Caco-2 (cell line): ENCODE measurements around the gene KHDC4. TPM values are rescaled to one million over a fixed set of nuclear protein-coding genes. Genes with fewer than 3 reads are reported as not detected.

ENCODE experiments used
- BruUV-seq: library from RNA; stranded (reverse); fragments of 400-500 nt; replicated peaks from 2 replicates; lab custom pipeline; 2021; lab: Mats Ljungman, UMichigan
- CTCF ChIA-PET: fragments of 300-600 bp; sonication (Branson Sonifier 250); formaldehyde crosslinking; loops from one replicate; lab custom pipeline; 2022; ENCODE audit warnings: antibody characterized with exemption; lab: Charles Lee
- POLR2A ChIA-PET: fragments of 300-600 bp; sonication (Branson Sonifier 250); formaldehyde crosslinking; loops from one replicate; lab custom pipeline; 2022; ENCODE audit warnings: antibody characterized with exemption; lab: Charles Lee
- DNase-seq, 2 experiments: peaks; one replicate each; pipeline versions ENCODE4 v3.0.0 to v3.0.0-alpha.2; 2020 to 2022
- H3K27me3 ChIP-seq: replicated peaks from 2 replicates; pipeline ENCODE4 v1.6.0; 2011; ENCODE audit warnings: low read length; ENCODE audit not compliant: control insufficient read depth, insufficient read depth
- H3K36me3 ChIP-seq: 2 replicates; pipeline ENCODE4 v1.5.1; 2011; ENCODE audit warnings: low read length; ENCODE audit not compliant: control insufficient read depth, insufficient read depth
- H3K4me1 ChIP-seq: fragments of 250-450 bp; sonication (Bioruptor Pico); 2 replicates; pipeline ENCODE4 v1.5.1; 2020; ENCODE audit warnings: mild to moderate bottlenecking
- H3K4me3 ChIP-seq: 2 replicates; pipeline ENCODE4 v1.5.1; 2011; ENCODE audit warnings: low read depth, mild to moderate bottlenecking, control low read depth, low read length
- H3K9me3 ChIP-seq: fragments of 250-450 bp; sonication (Bioruptor Pico); 2 replicates; pipeline ENCODE4 v1.5.1; 2020; ENCODE audit warnings: mild to moderate bottlenecking, moderate library complexity
- H3K27ac Mint-ChIP-seq: one replicate; pipeline ENCODE4 v1.8.0; 2022; ENCODE audit warnings: mixed read lengths; ENCODE audit not compliant: unreplicated experiment
- H3K27me3 Mint-ChIP-seq: one replicate; pipeline ENCODE4 v1.8.0; 2022; ENCODE audit warnings: mixed read lengths; ENCODE audit not compliant: insufficient read depth, unreplicated experiment
- H3K36me3 Mint-ChIP-seq: one replicate; pipeline ENCODE4 v1.8.0; 2022; ENCODE audit warnings: mild to moderate bottlenecking, mixed read lengths; ENCODE audit not compliant: insufficient read depth, unreplicated experiment
- H3K4me1 Mint-ChIP-seq: one replicate; pipeline ENCODE4 v1.8.0; 2022; ENCODE audit warnings: low read depth, mixed read lengths; ENCODE audit not compliant: unreplicated experiment
- H3K4me3 Mint-ChIP-seq: one replicate; pipeline ENCODE4 v1.8.0; 2022; ENCODE audit warnings: mild to moderate bottlenecking, moderate library complexity, mixed read lengths; ENCODE audit not compliant: unreplicated experiment
- H3K9me3 Mint-ChIP-seq: one replicate; pipeline ENCODE4 v1.8.0; 2022; ENCODE audit warnings: mixed read lengths; ENCODE audit not compliant: unreplicated experiment
- intact Hi-C: fragments of 100-400 bp; cut with micrococcal nuclease; formaldehyde crosslinking; loops from one replicate; pipeline ENCODE4 v1.10.0; 2022; ENCODE audit not compliant: unreplicated experiment
- total RNA-seq: library from RNA; stranded (reverse); gene quantifications from 2 replicates; pipeline ENCODE4 v1.2.3, GENCODE V29; 2022
- TF ChIP-seq, protein P1 (sequence below), 2 experiments: fragments of 200-600 bp in 1 of 2; IDR thresholded peaks; 1 replicate in 1 of 2; 2 replicates in 1 of 2; pipeline versions ENCODE4 v1.5.1 to v1.8.0; 2011 to 2022; ENCODE audit warnings: antibody characterized with exemption in 1 of 2, control low read depth in 1 of 2, inconsistent platforms in 1 of 2, low read depth in 1 of 2, low read length in 1 of 2, mild to moderate bottlenecking in 1 of 2, moderate library complexity in 1 of 2; ENCODE audit not compliant: insufficient read depth in 1 of 2, severe bottlenecking in 1 of 2, unreplicated experiment in 1 of 2

The KHDC4 gene
- total RNA-seq, 1 experiment from 2014 or later, result 68.5 TPM

GRCh38 chr1:155966135-155966534, 31.9 kb upstream of the KHDC4 start:
- Mint-ChIP-seq H3K27ac (no peak overlapping the region), H3K4me1 (no peaks in the 10 kb centered on the region), H3K4me3 (no peak overlapping the region), H3K27me3 (no peaks in the 10 kb centered on the region), H3K9me3 (no peaks in the 10 kb centered on the region), H3K36me3 (peaks cover 53% of the 10 kb centered on the region)
- no peaks in the 10 kb centered on the region for H3K9me3 ChIP-seq
- BruUV-seq, result no TSS peak
- H3K27me3 ChIP-seq, result no peaks in the 10 kb centered on the region
- H3K4me1 ChIP-seq, result no peaks in the 10 kb centered on the region
- TF ChIP-seq, protein P1, sequence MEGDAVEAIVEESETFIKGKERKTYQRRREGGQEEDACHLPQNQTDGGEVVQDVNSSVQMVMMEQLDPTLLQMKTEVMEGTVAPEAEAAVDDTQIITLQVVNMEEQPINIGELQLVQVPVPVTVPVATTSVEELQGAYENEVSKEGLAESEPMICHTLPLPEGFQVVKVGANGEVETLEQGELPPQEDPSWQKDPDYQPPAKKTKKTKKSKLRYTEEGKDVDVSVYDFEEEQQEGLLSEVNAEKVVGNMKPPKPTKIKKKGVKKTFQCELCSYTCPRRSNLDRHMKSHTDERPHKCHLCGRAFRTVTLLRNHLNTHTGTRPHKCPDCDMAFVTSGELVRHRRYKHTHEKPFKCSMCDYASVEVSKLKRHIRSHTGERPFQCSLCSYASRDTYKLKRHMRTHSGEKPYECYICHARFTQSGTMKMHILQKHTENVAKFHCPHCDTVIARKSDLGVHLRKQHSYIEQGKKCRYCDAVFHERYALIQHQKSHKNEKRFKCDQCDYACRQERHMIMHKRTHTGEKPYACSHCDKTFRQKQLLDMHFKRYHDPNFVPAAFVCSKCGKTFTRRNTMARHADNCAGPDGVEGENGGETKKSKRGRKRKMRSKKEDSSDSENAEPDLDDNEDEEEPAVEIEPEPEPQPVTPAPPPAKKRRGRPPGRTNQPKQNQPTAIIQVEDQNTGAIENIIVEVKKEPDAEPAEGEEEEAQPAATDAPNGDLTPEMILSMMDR (IDR thresholded peaks at IDR 0.05; ENCODE audit: insufficient read depth in 1 of 2, low read depth in 1 of 2, low read length in 1 of 2, severe bottlenecking in 1 of 2, unreplicated experiment in 1 of 2), result peak in 1 of 2 experiments; percentile 2
- CTCF ChIA-PET, result interaction anchor here (1.0 to 1.4 kb wide), 3 partner anchors 18 to 28 kb away, joined by 3 to 4 read pairs (median 3); no protein-coding TSS in a partner anchor
- no peak for DNase-seq
- POLR2A ChIA-PET, result no interaction called here
- H3K36me3 ChIP-seq, result peaks cover 5% of the 10 kb centered on the region
- no peak overlapping the region for H3K4me3 ChIP-seq
- intact Hi-C loops, result loop anchor here (1.0 kb wide), 1 partner anchor 23 kb away; no protein-coding TSS in a partner anchor

DNA sequence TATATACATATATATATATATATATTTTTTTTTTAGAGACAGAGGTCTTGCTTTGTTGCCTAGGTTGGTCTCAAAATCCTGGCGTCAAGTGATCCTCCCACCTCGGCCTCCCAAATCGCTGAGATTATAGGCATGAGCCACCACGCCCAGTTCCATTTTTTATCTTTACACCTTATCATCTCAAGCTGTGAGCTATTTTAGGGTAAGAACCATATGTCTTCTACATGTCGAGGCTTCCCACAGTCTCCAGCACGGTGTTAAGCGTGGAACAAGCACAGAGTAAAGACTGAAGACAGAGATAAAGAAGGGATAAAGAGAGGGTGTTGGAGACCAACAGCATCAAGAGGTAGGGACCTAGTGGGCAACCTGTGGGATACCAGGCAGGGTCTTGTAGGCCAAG, 30.0 kb upstream of the KHDC4 start:
- no peaks in the 10 kb centered on the region for H3K4me1 ChIP-seq
- DNase-seq, result no peak
- H3K4me1 Mint-ChIP-seq, result no peaks in the 10 kb centered on the region
- intact Hi-C loops, result no loop called here
- no peak overlapping the region for H3K4me3 ChIP-seq
- H3K4me3 Mint-ChIP-seq, result no peak overlapping the region
- H3K36me3 ChIP-seq, result peaks cover 7% of the 10 kb centered on the region
- H3K27ac Mint-ChIP-seq, result no peak overlapping the region
- no peaks in the 10 kb centered on the region for H3K9me3 Mint-ChIP-seq
- CTCF ChIA-PET, result no interaction called here
- BruUV-seq, result no TSS peak
- H3K36me3 Mint-ChIP-seq, result peaks cover 65% of the 10 kb centered on the region
- no peaks in the 10 kb centered on the region for H3K9me3 ChIP-seq
- H3K27me3 ChIP-seq, result no peaks in the 10 kb centered on the region
- POLR2A ChIA-PET, result no interaction called here
- H3K27me3 Mint-ChIP-seq, result no peaks in the 10 kb centered on the region
- TF ChIP-seq, protein P1 (IDR thresholded peaks at IDR 0.05; ENCODE audit: insufficient read depth in 1 of 2, low read depth in 1 of 2, low read length in 1 of 2, severe bottlenecking in 1 of 2, unreplicated experiment in 1 of 2), result no peak

GRCh38 chr1:155962599-155963211, 28.5 kb upstream of the KHDC4 start:
- Histone ChIP-seq H3K4me3 (no peak overlapping the region), H3K36me3 (peaks cover 7% of the 10 kb centered on the region), H3K9me3 (no peaks in the 10 kb centered on the region), H3K27me3 (no peaks in the 10 kb centered on the region), H3K4me1 (no peaks in the 10 kb centered on the region)
- BruUV-seq, result no TSS peak
- Mint-ChIP-seq H3K27ac (no peak overlapping the region), H3K27me3 (no peaks in the 10 kb centered on the region), H3K36me3 (peaks cover 68% of the 10 kb centered on the region), H3K4me1 (no peaks in the 10 kb centered on the region), H3K4me3 (no peak overlapping the region), H3K9me3 (no peaks in the 10 kb centered on the region)
- no peak for DNase-seq
- intact Hi-C loops, result no loop called here
- TF ChIP-seq, protein P1 (IDR thresholded peaks at IDR 0.05; ENCODE audit: insufficient read depth in 1 of 2, low read depth in 1 of 2, low read length in 1 of 2, severe bottlenecking in 1 of 2, unreplicated experiment in 1 of 2), result no peak
- ChIA-PET CTCF (no interaction called here), POLR2A (no interaction called here)
